ENCODE results near the gene DPF3. TPM values are rescaled to one million over a fixed set of nuclear protein-coding genes. Genes with fewer than 3 reads are reported as not detected.

Gene DPF3
- total RNA-seq, 2 experiments from 2014 or later = 10.3 to 10.7 TPM

GRCh38 chr14:72616811-72617210, 277.1 kb downstream of the DPF3 start:
- ChIA-PET CTCF (no interaction called here), POLR2A (no interaction called here)
- Mint-ChIP-seq H3K27me3 (ENCODE audit: low read depth) (peaks cover 21% of the 10 kb centered on the region), H3K9me3 (ENCODE audit: insufficient read depth) (no peaks in the 10 kb centered on the region), H3K36me3 (ENCODE audit: low read depth) (no peaks in the 10 kb centered on the region), H3K27ac (no peak overlapping the region), H3K4me1 (ENCODE audit: low read depth) (peaks cover 7% of the 10 kb centered on the region), H3K4me3 (no peak overlapping the region)
- no peak for ATAC-seq
- DNase-seq = no peak

GRCh38 chr14:72616294-72616693, 277.6 kb downstream of the DPF3 start:
- Mint-ChIP-seq H3K27me3 (ENCODE audit: low read depth) (peaks cover 21% of the 10 kb centered on the region), H3K36me3 (ENCODE audit: low read depth) (no peaks in the 10 kb centered on the region), H3K27ac (no peak overlapping the region), H3K4me3 (no peak overlapping the region), H3K4me1 (ENCODE audit: low read depth) (peaks cover 7% of the 10 kb centered on the region), H3K9me3 (ENCODE audit: insufficient read depth) (no peaks in the 10 kb centered on the region)
- DNase-seq (peak; percentile 17), ATAC-seq (no peak)
- ChIA-PET CTCF (no interaction called here), POLR2A (no interaction called here)

GRCh38 chr14:72615451-72616121, 278.3 kb downstream of the DPF3 start:
- POLR2A ChIA-PET = no interaction called here
- no peak for ATAC-seq
- Mint-ChIP-seq H3K4me3 (no peak overlapping the region), H3K9me3 (ENCODE audit: insufficient read depth) (no peaks in the 10 kb centered on the region), H3K27me3 (ENCODE audit: low read depth) (peaks cover 25% of the 10 kb centered on the region), H3K27ac (no peak overlapping the region), H3K36me3 (ENCODE audit: low read depth) (no peaks in the 10 kb centered on the region), H3K4me1 (ENCODE audit: low read depth) (peaks cover 7% of the 10 kb centered on the region)
- CTCF ChIA-PET = no interaction called here
- peak; percentile 15 for DNase-seq

- CTCF ChIA-PET = no interaction called here
- H3K27ac Mint-ChIP-seq = no peak overlapping the region
- H3K36me3 Mint-ChIP-seq (ENCODE audit: low read depth) = no peaks in the 10 kb centered on the region
- ATAC-seq = no peak
- POLR2A ChIA-PET = no interaction called here
- no peak overlapping the region for H3K4me3 Mint-ChIP-seq
- peaks cover 7% of the 10 kb centered on the region for H3K4me1 Mint-ChIP-seq (ENCODE audit: low read depth)
- peaks cover 23% of the 10 kb centered on the region for H3K27me3 Mint-ChIP-seq (ENCODE audit: low read depth)
- no peaks in the 10 kb centered on the region for H3K9me3 Mint-ChIP-seq (ENCODE audit: insufficient read depth)
- peak; percentile 8 for DNase-seq
These were observed 278.9 kb downstream of the DPF3 start for GRCh38 chr14:72614891-72615415.

- Mint-ChIP-seq H3K27ac (no peak overlapping the region), H3K9me3 (ENCODE audit: insufficient read depth) (no peaks in the 10 kb centered on the region), H3K36me3 (ENCODE audit: low read depth) (no peaks in the 10 kb centered on the region), H3K27me3 (ENCODE audit: low read depth) (peaks cover 24% of the 10 kb centered on the region), H3K4me3 (no peak overlapping the region), H3K4me1 (ENCODE audit: low read depth) (peaks cover 7% of the 10 kb centered on the region)
- POLR2A ChIA-PET = no interaction called here
- ATAC-seq = no peak
- CTCF ChIA-PET = no interaction called here
- DNase-seq = peak; percentile 15
These were observed 279.5 kb downstream of the DPF3 start for GRCh38 chr14:72614365-72614764.

- CTCF ChIA-PET = no interaction called here
- no peak overlapping the region for H3K27ac Mint-ChIP-seq
- peaks cover 7% of the 10 kb centered on the region for H3K4me1 Mint-ChIP-seq (ENCODE audit: low read depth)
- H3K4me3 Mint-ChIP-seq = no peak overlapping the region
- POLR2A ChIA-PET = interaction anchor here (1.1 kb wide), 1 partner anchor 9 kb away, joined by 3 read pairs; no protein-coding TSS in a partner anchor
- H3K9me3 Mint-ChIP-seq (ENCODE audit: insufficient read depth) = no peaks in the 10 kb centered on the region
- DNase-seq (peak; percentile 5), ATAC-seq (no peak)
- H3K27me3 Mint-ChIP-seq (ENCODE audit: low read depth) = peaks cover 28% of the 10 kb centered on the region
- H3K36me3 Mint-ChIP-seq (ENCODE audit: low read depth) = no peaks in the 10 kb centered on the region
These were observed 280.0 kb downstream of the DPF3 start for GRCh38 chr14:72613975-72614319.

- ChIA-PET POLR2A (interaction anchor here (1.1 kb wide), 1 partner anchor 8 kb away, joined by 3 read pairs; no protein-coding TSS in a partner anchor), CTCF (no interaction called here)
- peaks cover 8% of the 10 kb centered on the region for H3K4me1 Mint-ChIP-seq (ENCODE audit: low read depth)
- DNase-seq (peak; percentile 9), ATAC-seq (no peak)
- no peaks in the 10 kb centered on the region for H3K36me3 Mint-ChIP-seq (ENCODE audit: low read depth)
- H3K27ac Mint-ChIP-seq = no peak overlapping the region
- no peaks in the 10 kb centered on the region for H3K9me3 Mint-ChIP-seq (ENCODE audit: insufficient read depth)
- peaks cover 32% of the 10 kb centered on the region for H3K27me3 Mint-ChIP-seq (ENCODE audit: low read depth)
- H3K4me3 Mint-ChIP-seq = no peak overlapping the region
These were observed 280.5 kb downstream of the DPF3 start for GRCh38 chr14:72613231-72613974.

GRCh38 chr14:72612041-72612440, 281.9 kb downstream of the DPF3 start:
- peaks cover 10% of the 10 kb centered on the region for H3K4me1 Mint-ChIP-seq (ENCODE audit: low read depth)
- POLR2A ChIA-PET = no interaction called here
- CTCF ChIA-PET = no interaction called here
- H3K27ac Mint-ChIP-seq = no peak overlapping the region
- no peaks in the 10 kb centered on the region for H3K36me3 Mint-ChIP-seq (ENCODE audit: low read depth)
- peaks cover 32% of the 10 kb centered on the region for H3K27me3 Mint-ChIP-seq (ENCODE audit: low read depth)
- no peaks in the 10 kb centered on the region for H3K9me3 Mint-ChIP-seq (ENCODE audit: insufficient read depth)
- no peak overlapping the region for H3K4me3 Mint-ChIP-seq
- ATAC-seq (no peak), DNase-seq (no peak)

GRCh38 chr14:72611506-72611905, 282.4 kb downstream of the DPF3 start:
- DNase-seq (peak; percentile 12), ATAC-seq (no peak)
- no peaks in the 10 kb centered on the region for H3K9me3 Mint-ChIP-seq (ENCODE audit: insufficient read depth)
- ChIA-PET POLR2A (interaction anchor here (0.6 kb wide), 1 partner anchor 1165 kb away, joined by 3 read pairs; no protein-coding TSS in a partner anchor), CTCF (no interaction called here)
- H3K36me3 Mint-ChIP-seq (ENCODE audit: low read depth) = no peaks in the 10 kb centered on the region
- peaks cover 10% of the 10 kb centered on the region for H3K4me1 Mint-ChIP-seq (ENCODE audit: low read depth)
- H3K27me3 Mint-ChIP-seq (ENCODE audit: low read depth) = peaks cover 35% of the 10 kb centered on the region
- H3K4me3 Mint-ChIP-seq = no peak overlapping the region
- no peak overlapping the region for H3K27ac Mint-ChIP-seq

GRCh38 chr14:72610831-72611200, 283.1 kb downstream of the DPF3 start:
- ATAC-seq (no peak), DNase-seq (no peak)
- Mint-ChIP-seq H3K36me3 (ENCODE audit: low read depth) (no peaks in the 10 kb centered on the region), H3K9me3 (ENCODE audit: insufficient read depth) (no peaks in the 10 kb centered on the region), H3K27me3 (ENCODE audit: low read depth) (peaks cover 32% of the 10 kb centered on the region), H3K4me3 (no peak overlapping the region), H3K4me1 (ENCODE audit: low read depth) (peaks cover 6% of the 10 kb centered on the region), H3K27ac (no peak overlapping the region)
- ChIA-PET POLR2A (interaction anchor here (0.6 kb wide), 1 partner anchor 1165 kb away, joined by 3 read pairs; no protein-coding TSS in a partner anchor), CTCF (no interaction called here)

- Mint-ChIP-seq H3K9me3 (ENCODE audit: insufficient read depth) (no peaks in the 10 kb centered on the region), H3K4me1 (ENCODE audit: low read depth) (peaks cover 4% of the 10 kb centered on the region), H3K27ac (no peak overlapping the region), H3K36me3 (ENCODE audit: low read depth) (no peaks in the 10 kb centered on the region), H3K4me3 (no peak overlapping the region), H3K27me3 (ENCODE audit: low read depth) (peaks cover 31% of the 10 kb centered on the region)
- ChIA-PET POLR2A (no interaction called here), CTCF (no interaction called here)
- DNase-seq (no peak), ATAC-seq (no peak)
These were observed 283.6 kb downstream of the DPF3 start for GRCh38 chr14:72610096-72610830.

Data from activated CD8-positive, alpha-beta T cell treated with anti-CD3 and anti-CD28 coated beads, Interleukin-2, amount 10 ng/mL, durations not matched to agents 7 days and 5 days (primary cell).